SU-DHL-6 (cell line): ENCODE data around the gene GPRC6A.

ENCODE experiments used
- CTCF ChIP-seq: fragments of 200-600 bp; sonication (generic); IDR thresholded peaks from one replicate; pipeline ENCODE4 v1.5.1; 2017; ENCODE audit warnings: antibody characterized with exemption, mild to moderate bottlenecking, low read length, moderate library complexity; ENCODE audit not compliant: insufficient read depth, poor library complexity, severe bottlenecking
- EZH2phosphoT487 ChIP-seq: fragments of 200-600 bp; sonication (generic), shearing (Covaris generic); conservative IDR thresholded peaks from 2 replicates; pipeline ENCODE4 v1.6.1; 2018; ENCODE audit warnings: mild to moderate bottlenecking, antibody characterized with exemption, low read length, moderate library complexity, mixed read lengths

GRCh38 chr6:116767715-116768114, 61.2 kb downstream of the GPRC6A start:
- TF ChIP-seq CTCF = no peak
- no peak for TF ChIP-seq EZH2phosphoT487
